Endodermal cell (in vitro differentiated cells): ENCODE measurements around the gene HOXD11. TPM values are rescaled to one million over a fixed set of nuclear protein-coding genes. Genes with fewer than 3 reads are reported as not detected.
A peak's percentile ranks its signal among the peaks of the same experiment; 100 is the strongest.

ENCODE experiments used
- DNase-seq: peaks from one replicate; pipeline ENCODE4 v3.0.0-alpha.2; 2017
- H3K27ac ChIP-seq: 2 replicates; pipeline ENCODE4 v1.5.1; 2013; ENCODE audit warnings: mild to moderate bottlenecking, low read depth, low read length, moderate library complexity
- H3K27me3 ChIP-seq: 2 replicates; pipeline ENCODE4 v1.6.1; 2013; ENCODE audit warnings: mild to moderate bottlenecking, low read length, moderate library complexity; ENCODE audit not compliant: insufficient read depth, control insufficient read depth, poor library complexity, severe bottlenecking
- H3K36me3 ChIP-seq: 2 replicates; pipeline ENCODE4 v1.7.0; 2013; ENCODE audit warnings: mild to moderate bottlenecking, low read length, moderate library complexity; ENCODE audit not compliant: control insufficient read depth, insufficient read depth
- H3K4me1 ChIP-seq: one replicate; pipeline ENCODE4 v1.7.0; 2013; ENCODE audit warnings: low read length; ENCODE audit not compliant: control insufficient read depth, insufficient read depth
- H3K4me3 ChIP-seq: 2 replicates; pipeline ENCODE4 v1.5.1; 2013; ENCODE audit warnings: mild to moderate bottlenecking, low read length, moderate library complexity
- H3K9ac ChIP-seq: 2 replicates; pipeline ENCODE4 v1.6.1; 2013; ENCODE audit warnings: mild to moderate bottlenecking, low read length, moderate library complexity; ENCODE audit not compliant: poor library complexity, severe bottlenecking; ENCODE audit errors: extremely low read depth
- H3K9me3 ChIP-seq: 2 replicates; pipeline ENCODE4 v1.6.1; 2013; ENCODE audit warnings: mild to moderate bottlenecking, low read length, moderate library complexity; ENCODE audit not compliant: control insufficient read depth
- H3K27ac Mint-ChIP-seq: 2 replicates; pipeline ENCODE4 v1.8.0; 2020; ENCODE audit warnings: mixed read lengths
- H3K27me3 Mint-ChIP-seq: 2 replicates; pipeline ENCODE4 v1.8.0; 2021; ENCODE audit warnings: mild to moderate bottlenecking, mixed read lengths; ENCODE audit not compliant: insufficient read depth
- H3K36me3 Mint-ChIP-seq: 2 replicates; pipeline ENCODE4 v1.8.0; 2020; ENCODE audit warnings: low read depth, mixed read lengths
- H3K4me1 Mint-ChIP-seq: 2 replicates; pipeline ENCODE4 v1.8.0; 2020; ENCODE audit warnings: mixed read lengths
- H3K4me3 Mint-ChIP-seq: 2 replicates; pipeline ENCODE4 v1.8.0; 2020; ENCODE audit warnings: mild to moderate bottlenecking, moderate library complexity, mixed read lengths
- H3K9me3 Mint-ChIP-seq: 2 replicates; pipeline ENCODE4 v1.8.0; 2020; ENCODE audit warnings: mild to moderate bottlenecking, mixed read lengths
- WGBS, 2 experiments: methylation state at CpG; one replicate each; pipeline versions ENCODE4 v1.1.5 to v1.1.7; 2013; ENCODE audit warnings: missing lambda C conversion rate in 2 of 2, mixed read lengths in 1 of 2; ENCODE audit not compliant: insufficient coverage in 1 of 2, insufficient read length in 1 of 2; 5-methylcytosine and 5-hydroxymethylcytosine counted together
- total RNA-seq, 2 donors: library from RNA; stranded (reverse); fragmentation: NEBNext Ultra II Directional in 1 of 2; extraction: Animal tissue kit (Norgen Biotek cat#: 25700) in 1 of 2; gene quantifications; 2 replicates in 1 of 2; 3 replicates in 1 of 2; pipeline ENCODE4 v1.2.1, GENCODE V29; 2021
- TF ChIP-seq, protein P1 (sequence below): fragments of 200-600 bp; sonication (generic); conservative IDR thresholded peaks from 2 replicates; pipeline ENCODE4 v1.5.0; 2021; ENCODE audit warnings: antibody characterized with exemption, mild to moderate bottlenecking

Gene HOXD11
- total RNA-seq, 2 donors from 2014 or later: not detected

DNA sequence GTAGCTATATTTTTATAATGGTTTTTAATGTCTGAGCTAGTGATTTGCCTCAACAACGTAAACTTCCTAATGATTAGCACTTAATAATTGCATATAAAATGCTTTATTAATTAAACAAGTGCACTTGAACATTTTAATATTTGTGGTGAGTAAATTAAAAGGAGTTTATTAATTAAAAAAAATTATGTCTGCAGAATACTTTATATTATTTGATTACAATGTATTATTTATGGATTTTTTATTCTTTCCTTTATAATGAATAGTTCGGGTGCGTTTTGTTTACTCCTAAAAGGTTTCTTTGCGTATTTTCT lies 24.7 kb downstream of the HOXD11 start:
- H3K9me3 ChIP-seq: no peaks in the 10 kb centered on the region
- H3K27me3 ChIP-seq: peaks cover 100% of the 10 kb centered on the region
- 30% methylated on average over 3 of the region's 4 CpGs; no CpG with 5 or more reads in 1 of the 2 experiments for WGBS, 2 experiments
- no peaks in the 10 kb centered on the region for H3K36me3 ChIP-seq
- no peak for DNase-seq
- H3K27me3 Mint-ChIP-seq: peaks cover 96% of the 10 kb centered on the region
- peaks cover under 1% of the 10 kb centered on the region for H3K4me1 ChIP-seq
- H3K9ac ChIP-seq: no peak overlapping the region
- no peak overlapping the region for H3K27ac Mint-ChIP-seq
- no peaks in the 10 kb centered on the region for H3K9me3 Mint-ChIP-seq
- H3K4me3 Mint-ChIP-seq: no peak overlapping the region
- H3K4me1 Mint-ChIP-seq: peaks cover 12% of the 10 kb centered on the region
- TF ChIP-seq, protein P1, sequence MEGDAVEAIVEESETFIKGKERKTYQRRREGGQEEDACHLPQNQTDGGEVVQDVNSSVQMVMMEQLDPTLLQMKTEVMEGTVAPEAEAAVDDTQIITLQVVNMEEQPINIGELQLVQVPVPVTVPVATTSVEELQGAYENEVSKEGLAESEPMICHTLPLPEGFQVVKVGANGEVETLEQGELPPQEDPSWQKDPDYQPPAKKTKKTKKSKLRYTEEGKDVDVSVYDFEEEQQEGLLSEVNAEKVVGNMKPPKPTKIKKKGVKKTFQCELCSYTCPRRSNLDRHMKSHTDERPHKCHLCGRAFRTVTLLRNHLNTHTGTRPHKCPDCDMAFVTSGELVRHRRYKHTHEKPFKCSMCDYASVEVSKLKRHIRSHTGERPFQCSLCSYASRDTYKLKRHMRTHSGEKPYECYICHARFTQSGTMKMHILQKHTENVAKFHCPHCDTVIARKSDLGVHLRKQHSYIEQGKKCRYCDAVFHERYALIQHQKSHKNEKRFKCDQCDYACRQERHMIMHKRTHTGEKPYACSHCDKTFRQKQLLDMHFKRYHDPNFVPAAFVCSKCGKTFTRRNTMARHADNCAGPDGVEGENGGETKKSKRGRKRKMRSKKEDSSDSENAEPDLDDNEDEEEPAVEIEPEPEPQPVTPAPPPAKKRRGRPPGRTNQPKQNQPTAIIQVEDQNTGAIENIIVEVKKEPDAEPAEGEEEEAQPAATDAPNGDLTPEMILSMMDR: no peak
- H3K4me3 ChIP-seq: no peak overlapping the region
- H3K27ac ChIP-seq: no peak overlapping the region
- no peaks in the 10 kb centered on the region for H3K36me3 Mint-ChIP-seq

DNA sequence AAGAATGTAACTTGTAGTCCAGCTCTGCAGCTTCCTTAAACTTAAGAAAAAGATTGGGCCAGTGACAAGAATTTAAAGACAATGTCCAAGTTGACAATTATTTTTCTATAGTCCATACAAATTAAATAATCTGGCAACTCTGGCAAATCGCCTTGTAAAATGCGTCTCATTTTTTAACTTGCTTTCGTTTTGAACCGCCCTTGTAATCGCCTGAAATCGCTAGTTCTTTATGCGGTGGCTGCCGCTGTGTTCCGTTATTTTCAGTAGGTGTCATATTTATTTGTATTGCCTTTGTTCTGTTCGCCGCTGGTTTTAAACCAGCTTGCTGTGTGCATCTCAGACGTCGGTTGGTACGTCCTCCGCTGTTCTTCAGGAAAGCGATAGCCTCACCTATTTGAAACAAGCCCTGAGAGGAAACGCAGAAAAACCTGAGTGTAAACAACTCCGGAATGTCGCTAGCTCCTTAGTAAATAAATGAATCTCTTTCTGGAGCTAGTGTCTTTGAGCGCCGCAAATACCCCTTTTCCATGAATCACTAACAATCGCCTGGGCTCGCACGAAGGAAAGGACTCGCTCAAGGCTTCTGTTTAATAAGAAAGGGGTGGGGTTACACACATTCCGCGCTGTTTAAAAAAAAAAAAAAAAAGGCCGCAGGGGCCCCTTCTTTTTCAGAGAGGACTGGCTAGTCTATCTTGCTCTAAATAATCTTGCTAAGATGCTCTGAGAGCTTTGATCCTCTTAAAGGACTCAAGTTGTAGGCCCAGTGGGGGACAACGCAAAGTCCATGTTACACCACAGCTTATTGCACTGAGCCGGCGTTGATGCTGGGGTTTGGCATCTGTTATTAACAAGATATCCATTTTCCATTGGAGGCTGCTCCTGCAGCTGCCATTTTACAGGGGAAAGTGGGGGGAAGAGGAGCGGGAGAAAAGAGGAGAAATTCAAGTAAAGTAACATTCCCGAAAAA lies 25.4 kb downstream of the HOXD11 start:
- Histone ChIP-seq H3K27ac (no peak overlapping the region), H3K27me3 (peaks cover 100% of the 10 kb centered on the region), H3K9ac (no peak overlapping the region), H3K4me3 (no peak overlapping the region), H3K9me3 (no peaks in the 10 kb centered on the region), H3K36me3 (no peaks in the 10 kb centered on the region), H3K4me1 (peaks cover 3% of the 10 kb centered on the region)
- TF ChIP-seq, protein P1: no peak
- H3K4me1 Mint-ChIP-seq: peaks cover 12% of the 10 kb centered on the region
- H3K4me3 Mint-ChIP-seq: no peak overlapping the region
- peak; percentile 53 for DNase-seq
- no peak overlapping the region for H3K27ac Mint-ChIP-seq
- no peaks in the 10 kb centered on the region for H3K36me3 Mint-ChIP-seq
- H3K9me3 Mint-ChIP-seq: no peaks in the 10 kb centered on the region
- H3K27me3 Mint-ChIP-seq: peaks cover 96% of the 10 kb centered on the region
- WGBS, 2 experiments: 2 to 4% methylated on average over 21 to 33 of the region's 33 CpGs

DNA sequence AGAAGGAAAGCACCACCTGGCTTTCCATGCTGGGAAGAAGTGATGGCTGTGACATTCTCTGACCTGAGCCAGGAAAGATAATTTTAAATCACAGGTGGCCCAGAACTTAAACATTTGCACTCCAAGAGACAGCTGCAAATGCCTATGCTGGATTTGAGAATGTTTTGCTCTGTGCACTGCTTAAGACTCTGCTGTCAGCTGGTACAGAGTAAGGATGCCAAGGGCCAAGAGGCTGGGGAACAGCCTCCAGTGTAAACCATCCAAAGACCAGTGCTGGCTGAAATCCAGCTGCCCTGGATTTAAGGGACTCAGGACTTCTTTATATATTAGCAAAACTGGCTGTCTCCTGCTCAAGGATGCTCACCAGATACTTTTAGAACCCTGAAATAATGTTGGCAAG lies 26.3 kb downstream of the HOXD11 start:
- no peak for DNase-seq
- Histone ChIP-seq H3K9me3 (peaks cover 8% of the 10 kb centered on the region), H3K4me3 (no peak overlapping the region), H3K4me1 (peaks cover 3% of the 10 kb centered on the region), H3K36me3 (no peaks in the 10 kb centered on the region), H3K27me3 (peaks cover 100% of the 10 kb centered on the region), H3K27ac (no peak overlapping the region), H3K9ac (no peak overlapping the region)
- H3K27ac Mint-ChIP-seq: no peak overlapping the region
- peaks cover 7% of the 10 kb centered on the region for H3K4me1 Mint-ChIP-seq
- H3K4me3 Mint-ChIP-seq: no peak overlapping the region
- no peaks in the 10 kb centered on the region for H3K36me3 Mint-ChIP-seq
- H3K27me3 Mint-ChIP-seq: peaks cover 96% of the 10 kb centered on the region
- no peaks in the 10 kb centered on the region for H3K9me3 Mint-ChIP-seq
- TF ChIP-seq, protein P1: no peak
